Measurements from ENCODE around the gene PSD2. TPM values are rescaled to one million over a fixed set of nuclear protein-coding genes. Genes with fewer than 3 reads are reported as not detected.

PSD2 gene
- total RNA-seq, 1 experiment from 2014 or later, result 0.79 TPM

DNA sequence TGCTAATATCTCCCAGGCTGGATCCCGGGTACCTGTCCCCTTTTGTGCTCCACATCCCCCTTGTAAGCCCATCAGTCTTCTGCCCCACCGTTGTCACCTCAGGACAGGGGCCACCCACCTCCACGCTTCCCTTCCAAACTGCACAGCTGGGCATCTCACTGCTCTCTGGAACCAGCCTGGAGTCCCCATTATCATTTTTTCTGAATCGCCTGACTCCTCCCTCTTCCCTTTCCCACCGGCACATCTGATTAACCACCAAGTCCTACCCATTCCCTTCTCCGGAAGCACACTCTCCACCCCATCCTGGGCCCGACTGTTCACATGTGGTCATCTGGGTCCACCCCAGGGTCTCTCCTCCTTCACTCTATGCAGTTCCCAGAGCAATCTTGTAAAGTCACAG lies 53.9 kb downstream of the PSD2 start:
- Histone ChIP-seq H3K9ac (ENCODE audit: low read length) (no peak overlapping the region), H3K9me2 (ENCODE audit: insufficient read depth) (no peaks in the 10 kb centered on the region), H3K27ac (ENCODE audit: low read depth, low read length) (no peak overlapping the region), H3K36me3 (ENCODE audit: control insufficient read depth in 1 of 2, insufficient read depth in 2 of 2, low read length in 2 of 2) (no peaks in the 10 kb centered on the region), H3K9me3 (ENCODE audit: control insufficient read depth in 1 of 2, insufficient read depth in 1 of 2, low read depth in 1 of 2, low read length in 2 of 2) (no peaks in the 10 kb centered on the region), H4K20me1 (ENCODE audit: insufficient read depth) (no peaks in the 10 kb centered on the region), H3K4me2 (ENCODE audit: low read length) (peak overlapping the region; percentile 17; the same call in 1 of the 2 replicates), H2AFZ (ENCODE audit: low read depth, low read length, poor library complexity, severe bottlenecking) (no peak overlapping the region), H3K4me1 (ENCODE audit: control insufficient read depth in 1 of 2, insufficient read depth in 2 of 2, low read length in 2 of 2) (peaks cover 0 to 20% of the 10 kb centered on the region in 2 experiments; a peak in 2 of 4 replicates), H3K4me3 (replicated peaks in 1 of 2; ENCODE audit: low read depth in 1 of 2, low read length in 2 of 2) (no peak overlapping the region), H3K79me2 (ENCODE audit: insufficient read depth, low read length) (no peaks in the 10 kb centered on the region), H3K27me3 (ENCODE audit: insufficient read depth, low read length) (no peaks in the 10 kb centered on the region)
- intact Hi-C loops (cut with micrococcal nuclease), result loop anchor here (10.0 kb wide), 2 partner anchors 215 to 305 kb away; no protein-coding TSS in a partner anchor
- DNase-seq (ENCODE audit: low read depth, low spot score) (no peak), ATAC-seq (no peak)
- ChIA-PET POLR2A (no interaction called here), RAD21 (ENCODE audit: low non-redundant PET in 1 of 2, low total read pairs in 2 of 2, uncharacterized antibody in 2 of 2, unreplicated experiment in 2 of 2) (no interaction called here), CTCF (interaction anchor here (1.0 to 1.3 kb wide), 2 partner anchors 62 to 119 kb away, joined by 5 to 7 read pairs; no protein-coding TSS in a partner anchor)
- no peak for TF ChIP-seq POLR2AphosphoS5 (IDR thresholded peaks at IDR 0.05; ENCODE audit: low read depth, low read length)
- TF ChIP-seq CEBPB (IDR thresholded peaks at IDR 0.05; ENCODE audit: low read depth), result no peak
- TF ChIP-seq TCF7L2 (IDR thresholded peaks at IDR 0.05; ENCODE audit: borderline replicate concordance, extremely low read depth, insufficient read depth, insufficient read length), result no peak
- TF ChIP-seq EZH2 (IDR thresholded peaks at IDR 0.05), result no peak
- no TSS peak for BruUV-seq (replicated peaks)

DNA sequence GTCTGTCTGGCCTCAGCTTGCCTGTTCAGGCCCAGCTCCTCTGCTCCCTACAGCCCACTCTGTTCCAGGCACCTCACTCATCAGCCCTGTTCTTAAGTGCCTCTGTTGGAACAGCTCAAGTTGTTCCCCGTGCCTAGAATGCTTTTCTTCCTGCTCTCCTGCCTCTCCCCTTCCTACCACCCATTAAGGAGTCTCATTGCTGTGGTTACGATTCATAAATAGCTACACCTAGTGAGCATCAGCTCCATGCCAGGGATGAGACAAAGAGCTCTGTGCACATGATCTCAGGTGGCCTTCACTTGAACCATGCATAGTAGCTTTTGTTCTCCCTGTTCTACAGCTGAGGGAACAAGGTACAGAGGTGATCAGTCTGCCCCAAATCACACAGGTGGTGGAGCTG lies 54.3 kb downstream of the PSD2 start:
- Histone ChIP-seq H3K27ac (ENCODE audit: low read depth, low read length) (no peak overlapping the region), H3K27me3 (ENCODE audit: insufficient read depth, low read length) (no peaks in the 10 kb centered on the region), H3K36me3 (ENCODE audit: control insufficient read depth in 1 of 2, insufficient read depth in 2 of 2, low read length in 2 of 2) (no peaks in the 10 kb centered on the region), H3K9me3 (ENCODE audit: control insufficient read depth in 1 of 2, insufficient read depth in 1 of 2, low read depth in 1 of 2, low read length in 2 of 2) (no peaks in the 10 kb centered on the region), H3K9ac (ENCODE audit: low read length) (no peak overlapping the region), H3K4me2 (ENCODE audit: low read length) (peak overlapping the region; percentile 17; the same call in 1 of the 2 replicates), H3K4me1 (ENCODE audit: control insufficient read depth in 1 of 2, insufficient read depth in 2 of 2, low read length in 2 of 2) (peaks cover 0 to 18% of the 10 kb centered on the region in 2 experiments; a peak in 2 of 4 replicates), H3K79me2 (ENCODE audit: insufficient read depth, low read length) (no peaks in the 10 kb centered on the region), H3K4me3 (replicated peaks in 1 of 2; ENCODE audit: low read depth in 1 of 2, low read length in 2 of 2) (no peak overlapping the region), H3K9me2 (ENCODE audit: insufficient read depth) (no peaks in the 10 kb centered on the region), H2AFZ (ENCODE audit: low read depth, low read length, poor library complexity, severe bottlenecking) (no peak overlapping the region), H4K20me1 (ENCODE audit: insufficient read depth) (no peaks in the 10 kb centered on the region)
- ChIA-PET POLR2A (no interaction called here), RAD21 (ENCODE audit: low non-redundant PET in 1 of 2, low total read pairs in 2 of 2, uncharacterized antibody in 2 of 2, unreplicated experiment in 2 of 2) (no interaction called here), CTCF (interaction anchor here (1.0 kb wide), 1 partner anchor 119 kb away, joined by 5 read pairs; no protein-coding TSS in a partner anchor)
- intact Hi-C loops (cut with micrococcal nuclease), result loop anchor here (10.0 kb wide), 2 partner anchors 215 to 305 kb away; no protein-coding TSS in a partner anchor
- no TSS peak for BruUV-seq (replicated peaks)
- no peak for ATAC-seq
- DNase-seq (ENCODE audit: low read depth, low spot score), result no peak
- no peak for TF ChIP-seq FOSL1 (IDR thresholded peaks at IDR 0.05; ENCODE audit: low read depth)
- no peak for TF ChIP-seq JUND (IDR thresholded peaks at IDR 0.05)
- TF ChIP-seq EZH2phosphoT487 (IDR thresholded peaks at IDR 0.05; ENCODE audit: borderline replicate concordance), result no peak
- no peak for TF ChIP-seq EGR1 (IDR thresholded peaks at IDR 0.05; ENCODE audit: low read depth)
- TF ChIP-seq POLR2A (IDR thresholded peaks at IDR 0.05; ENCODE audit: borderline replicate concordance, extremely low read depth, insufficient read depth, insufficient read length), result no peak
- no peak for TF ChIP-seq ZNF274 (IDR thresholded peaks at IDR 0.05; ENCODE audit: low read depth, low read length)
- TF ChIP-seq, protein P1, sequence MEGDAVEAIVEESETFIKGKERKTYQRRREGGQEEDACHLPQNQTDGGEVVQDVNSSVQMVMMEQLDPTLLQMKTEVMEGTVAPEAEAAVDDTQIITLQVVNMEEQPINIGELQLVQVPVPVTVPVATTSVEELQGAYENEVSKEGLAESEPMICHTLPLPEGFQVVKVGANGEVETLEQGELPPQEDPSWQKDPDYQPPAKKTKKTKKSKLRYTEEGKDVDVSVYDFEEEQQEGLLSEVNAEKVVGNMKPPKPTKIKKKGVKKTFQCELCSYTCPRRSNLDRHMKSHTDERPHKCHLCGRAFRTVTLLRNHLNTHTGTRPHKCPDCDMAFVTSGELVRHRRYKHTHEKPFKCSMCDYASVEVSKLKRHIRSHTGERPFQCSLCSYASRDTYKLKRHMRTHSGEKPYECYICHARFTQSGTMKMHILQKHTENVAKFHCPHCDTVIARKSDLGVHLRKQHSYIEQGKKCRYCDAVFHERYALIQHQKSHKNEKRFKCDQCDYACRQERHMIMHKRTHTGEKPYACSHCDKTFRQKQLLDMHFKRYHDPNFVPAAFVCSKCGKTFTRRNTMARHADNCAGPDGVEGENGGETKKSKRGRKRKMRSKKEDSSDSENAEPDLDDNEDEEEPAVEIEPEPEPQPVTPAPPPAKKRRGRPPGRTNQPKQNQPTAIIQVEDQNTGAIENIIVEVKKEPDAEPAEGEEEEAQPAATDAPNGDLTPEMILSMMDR (IDR thresholded peaks at IDR 0.05 in 2 of 3, conservative IDR thresholded peaks at IDR 0.05 in 1 of 3; ENCODE audit: borderline replicate concordance in 1 of 3, insufficient read depth in 1 of 3, low read depth in 2 of 3, low read length in 2 of 3), result no peak
- TF ChIP-seq, protein P2, sequence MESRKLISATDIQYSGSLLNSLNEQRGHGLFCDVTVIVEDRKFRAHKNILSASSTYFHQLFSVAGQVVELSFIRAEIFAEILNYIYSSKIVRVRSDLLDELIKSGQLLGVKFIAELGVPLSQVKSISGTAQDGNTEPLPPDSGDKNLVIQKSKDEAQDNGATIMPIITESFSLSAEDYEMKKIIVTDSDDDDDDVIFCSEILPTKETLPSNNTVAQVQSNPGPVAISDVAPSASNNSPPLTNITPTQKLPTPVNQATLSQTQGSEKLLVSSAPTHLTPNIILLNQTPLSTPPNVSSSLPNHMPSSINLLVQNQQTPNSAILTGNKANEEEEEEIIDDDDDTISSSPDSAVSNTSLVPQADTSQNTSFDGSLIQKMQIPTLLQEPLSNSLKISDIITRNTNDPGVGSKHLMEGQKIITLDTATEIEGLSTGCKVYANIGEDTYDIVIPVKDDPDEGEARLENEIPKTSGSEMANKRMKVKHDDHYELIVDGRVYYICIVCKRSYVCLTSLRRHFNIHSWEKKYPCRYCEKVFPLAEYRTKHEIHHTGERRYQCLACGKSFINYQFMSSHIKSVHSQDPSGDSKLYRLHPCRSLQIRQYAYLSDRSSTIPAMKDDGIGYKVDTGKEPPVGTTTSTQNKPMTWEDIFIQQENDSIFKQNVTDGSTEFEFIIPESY (IDR thresholded peaks at IDR 0.05; ENCODE audit: extremely low read depth, insufficient replicate concordance, low read length), result no peak
- TF ChIP-seq RAD21 (IDR thresholded peaks at IDR 0.05; ENCODE audit: low read depth), result no peak
- TF ChIP-seq SP1 (IDR thresholded peaks at IDR 0.05; ENCODE audit: low read depth), result no peak
- TF ChIP-seq, protein P3, sequence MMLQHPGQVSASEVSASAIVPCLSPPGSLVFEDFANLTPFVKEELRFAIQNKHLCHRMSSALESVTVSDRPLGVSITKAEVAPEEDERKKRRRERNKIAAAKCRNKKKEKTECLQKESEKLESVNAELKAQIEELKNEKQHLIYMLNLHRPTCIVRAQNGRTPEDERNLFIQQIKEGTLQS (IDR thresholded peaks at IDR 0.05), result no peak
- no peak for TF ChIP-seq YY1 (IDR thresholded peaks at IDR 0.05; ENCODE audit: extremely low read depth, insufficient replicate concordance, low read depth, low read length)
- TF ChIP-seq EZH2 (IDR thresholded peaks at IDR 0.05), result no peak
- TF ChIP-seq POLR2AphosphoS5 (IDR thresholded peaks at IDR 0.05; ENCODE audit: low read depth, low read length), result no peak
- no peak for TF ChIP-seq ELF1 (IDR thresholded peaks at IDR 0.05; ENCODE audit: borderline replicate concordance, low read depth)
